Thymus (tissue), 11 donors: ENCODE measurements around the gene GRPEL2. TPM values are rescaled to one million over a fixed set of nuclear protein-coding genes. Genes with fewer than 3 reads are reported as not detected.
A peak's percentile ranks its signal among the peaks of the same experiment; 100 is the strongest.

Experiments used
- DNase-seq, 9 donors: peaks; one replicate each; pipeline ENCODE4 v3.0.0-alpha.2; 2013; ENCODE audit warnings: low spot score in 9 of 9, low read depth in 6 of 9, missing footprints in 1 of 9
- H3K27ac ChIP-seq, 2 donors: one replicate each; pipeline ENCODE4 v1.5.1; 2013; ENCODE audit warnings: control low read depth in 1 of 2, low read depth in 1 of 2, low read length in 1 of 2, mild to moderate bottlenecking in 1 of 2, moderate library complexity in 1 of 2
- H3K27me3 ChIP-seq, 2 donors: one replicate each; pipeline ENCODE4 v1.5.1; 2013; ENCODE audit warnings: low read length in 1 of 2; ENCODE audit not compliant: control insufficient read depth in 2 of 2, insufficient read depth in 1 of 2
- H3K36me3 ChIP-seq, 2 donors: one replicate each; pipeline ENCODE4 v1.5.1; 2013; ENCODE audit warnings: low read length in 1 of 2, mild to moderate bottlenecking in 1 of 2, moderate library complexity in 1 of 2; ENCODE audit not compliant: control insufficient read depth in 2 of 2, insufficient read depth in 2 of 2
- H3K4me1 ChIP-seq, 2 donors: one replicate each; pipeline ENCODE4 v1.5.1; 2013; ENCODE audit warnings: low read length in 2 of 2; ENCODE audit not compliant: control insufficient read depth in 2 of 2, insufficient read depth in 2 of 2
- H3K4me3 ChIP-seq, 2 donors: one replicate each; pipeline ENCODE4 v1.5.1; 2013; ENCODE audit warnings: low read length in 2 of 2, control low read depth in 1 of 2, mild to moderate bottlenecking in 1 of 2
- H3K9me3 ChIP-seq, 2 donors: one replicate each; pipeline ENCODE4 v1.5.1; 2013; ENCODE audit warnings: low read length in 1 of 2, mild to moderate bottlenecking in 1 of 2; ENCODE audit not compliant: control insufficient read depth in 2 of 2, insufficient read depth in 1 of 2
- WGBS: extraction: QIAGEN DNeasy Blood & Tissue Kit; methylation state at CpG from one replicate; pipeline ENCODE4 v1.1.7; 2013; 5-methylcytosine and 5-hydroxymethylcytosine counted together
- polyA plus RNA-seq: library from polyadenylated mRNA; stranded (reverse); fragments of 200-250 nt; gene quantifications from one replicate; pipeline ENCODE4 v1.2.3, GENCODE V29; 2013
- total RNA-seq: library from RNA; stranded (reverse); fragments of 120-200 nt; gene quantifications from one replicate; pipeline ENCODE4 v1.2.4, GENCODE V29; 2013
- donor health status: healthy.

GRPEL2 gene
- total and polyA plus RNA-seq, 2 donors, result 9.5 to 13.2 TPM

GRCh38 chr5:149314571-149315111, 30.7 kb upstream of the GRPEL2 start:
- 95% methylated on average over 4 of the region's 4 CpGs for WGBS
- H3K27me3 ChIP-seq, result no peaks in the 10 kb centered on the region
- peaks cover 0 to 11% of the 10 kb centered on the region in 2 donors for H3K4me1 ChIP-seq
- H3K9me3 ChIP-seq, result no peaks in the 10 kb centered on the region
- H3K27ac ChIP-seq, result no peak overlapping the region
- no peak overlapping the region for H3K4me3 ChIP-seq
- no peaks in the 10 kb centered on the region for H3K36me3 ChIP-seq
- no peak for DNase-seq

GRCh38 chr5:149315753-149316152, 29.5 kb upstream of the GRPEL2 start:
- Histone ChIP-seq H3K4me1 (peaks cover 0 to 9% of the 10 kb centered on the region in 2 donors), H3K36me3 (no peaks in the 10 kb centered on the region), H3K4me3 (no peak overlapping the region), H3K9me3 (no peaks in the 10 kb centered on the region), H3K27me3 (no peaks in the 10 kb centered on the region), H3K27ac (no peak overlapping the region)
- DNase-seq, result no peak
- 98% methylated on average over 6 of the region's 6 CpGs for WGBS

- DNase-seq, result peak in 5 of 9 donors; percentile 23 to 62 (median 42)
- Histone ChIP-seq H3K9me3 (no peaks in the 10 kb centered on the region), H3K4me3 (no peak overlapping the region), H3K36me3 (no peaks in the 10 kb centered on the region), H3K4me1 (peaks cover 0 to 6% of the 10 kb centered on the region in 2 donors), H3K27ac (no peak overlapping the region), H3K27me3 (no peaks in the 10 kb centered on the region)
- 95% methylated on average over 14 of the region's 14 CpGs for WGBS
Observed at GRCh38 chr5:149317281-149318048, 27.8 kb upstream of the GRPEL2 start.

- Histone ChIP-seq H3K4me3 (no peak overlapping the region), H3K9me3 (no peaks in the 10 kb centered on the region), H3K27ac (no peak overlapping the region), H3K36me3 (no peaks in the 10 kb centered on the region), H3K27me3 (no peaks in the 10 kb centered on the region), H3K4me1 (peaks cover 0 to 5% of the 10 kb centered on the region in 2 donors)
- no peak for DNase-seq
- 96% methylated on average over 3 of the region's 3 CpGs for WGBS
Observed at GRCh38 chr5:149319174-149319573, 26.1 kb upstream of the GRPEL2 start.

GRCh38 chr5:149320791-149321330, 24.4 kb upstream of the GRPEL2 start:
- H3K27ac ChIP-seq, result peak overlapping the region in 1 of 2 donors; percentile 22
- no peaks in the 10 kb centered on the region for H3K36me3 ChIP-seq
- H3K4me1 ChIP-seq, result peaks cover 0 to 4% of the 10 kb centered on the region in 2 donors
- no peak for DNase-seq
- 65% methylated on average over 4 of the region's 4 CpGs for WGBS
- H3K4me3 ChIP-seq, result no peak overlapping the region
- no peaks in the 10 kb centered on the region for H3K9me3 ChIP-seq
- H3K27me3 ChIP-seq, result no peaks in the 10 kb centered on the region

- 98% methylated on average over 12 of the region's 12 CpGs for WGBS
- Histone ChIP-seq H3K4me1 (peaks cover 0 to 4% of the 10 kb centered on the region in 2 donors), H3K27me3 (no peaks in the 10 kb centered on the region), H3K4me3 (no peak overlapping the region), H3K27ac (no peak overlapping the region), H3K9me3 (no peaks in the 10 kb centered on the region), H3K36me3 (no peaks in the 10 kb centered on the region)
- no peak for DNase-seq
Observed at GRCh38 chr5:149322518-149322917, 22.8 kb upstream of the GRPEL2 start.

GRCh38 chr5:149323210-149323609, 22.1 kb upstream of the GRPEL2 start:
- no peak overlapping the region for H3K27ac ChIP-seq
- H3K9me3 ChIP-seq, result no peaks in the 10 kb centered on the region
- peaks cover 0 to 4% of the 10 kb centered on the region in 2 donors for H3K4me1 ChIP-seq
- H3K36me3 ChIP-seq, result no peaks in the 10 kb centered on the region
- H3K27me3 ChIP-seq, result no peaks in the 10 kb centered on the region
- no peak overlapping the region for H3K4me3 ChIP-seq
- no peak for DNase-seq

- H3K4me3 ChIP-seq, result no peak overlapping the region
- 97% methylated on average over 2 of the region's 2 CpGs for WGBS
- H3K4me1 ChIP-seq, result peaks cover 0 to 4% of the 10 kb centered on the region in 2 donors
- peak overlapping the region in 1 of 2 donors; percentile 3 for H3K27ac ChIP-seq
- H3K27me3 ChIP-seq, result no peaks in the 10 kb centered on the region
- no peak for DNase-seq
- no peaks in the 10 kb centered on the region for H3K36me3 ChIP-seq
- H3K9me3 ChIP-seq, result no peaks in the 10 kb centered on the region
Observed at GRCh38 chr5:149323621-149324205, 21.6 kb upstream of the GRPEL2 start.

GRCh38 chr5:149324641-149325040, 20.7 kb upstream of the GRPEL2 start:
- WGBS, result 93% methylated on average over 2 of the region's 2 CpGs
- H3K4me1 ChIP-seq, result peaks cover 0 to 4% of the 10 kb centered on the region in 2 donors
- H3K4me3 ChIP-seq, result no peak overlapping the region
- no peak overlapping the region for H3K27ac ChIP-seq
- H3K27me3 ChIP-seq, result no peaks in the 10 kb centered on the region
- DNase-seq, result no peak
- no peaks in the 10 kb centered on the region for H3K9me3 ChIP-seq
- H3K36me3 ChIP-seq, result no peaks in the 10 kb centered on the region
